ENCODE measurements around the gene ACACB.
A peak's percentile ranks its signal among the peaks of the same experiment; 100 is the strongest.

ACACB gene

GRCh38 chr12:109264095-109264942, 147.9 kb downstream of the ACACB start:
- DNase-seq (ENCODE audit: low read depth) = peak; percentile 40
- H3K4me3 ChIP-seq (ENCODE audit: low read length) = no peak overlapping the region
- TF ChIP-seq CTCF (conservative IDR thresholded peaks at IDR 0.05; ENCODE audit: low read length) = peak; percentile 68

- no peak for TF ChIP-seq CTCF (conservative IDR thresholded peaks at IDR 0.05; ENCODE audit: low read length)
- DNase-seq (ENCODE audit: low read depth) = no peak
- no peak overlapping the region for H3K4me3 ChIP-seq (ENCODE audit: low read length)
Measured at GRCh38 chr12:109264943-109265650, 148.7 kb downstream of the ACACB start.

GRCh38 chr12:109266106-109266879, 149.9 kb downstream of the ACACB start:
- TF ChIP-seq CTCF (conservative IDR thresholded peaks at IDR 0.05; ENCODE audit: low read length) = no peak
- peak; percentile 51 for DNase-seq (ENCODE audit: low read depth)
- H3K4me3 ChIP-seq (ENCODE audit: low read length) = no peak overlapping the region

GRCh38 chr12:109267361-109267760, 151.0 kb downstream of the ACACB start:
- no peak for DNase-seq (ENCODE audit: low read depth)
- TF ChIP-seq CTCF (conservative IDR thresholded peaks at IDR 0.05; ENCODE audit: low read length) = no peak
- no peak overlapping the region for H3K4me3 ChIP-seq (ENCODE audit: low read length)

- H3K4me3 ChIP-seq (ENCODE audit: low read length) = no peak overlapping the region
- TF ChIP-seq CTCF (conservative IDR thresholded peaks at IDR 0.05; ENCODE audit: low read length) = no peak
- DNase-seq (ENCODE audit: low read depth) = no peak
Measured at GRCh38 chr12:109268896-109269295, 152.5 kb downstream of the ACACB start.

GRCh38 chr12:109269428-109269827, 153.0 kb downstream of the ACACB start:
- no peak for TF ChIP-seq CTCF (conservative IDR thresholded peaks at IDR 0.05; ENCODE audit: low read length)
- no peak overlapping the region for H3K4me3 ChIP-seq (ENCODE audit: low read length)

More at GRCh38 chr12:109269428-109269827, 153.0 kb downstream of the ACACB start:
- no peak for DNase-seq (ENCODE audit: low read depth)
